SJCRH30 (cell line): ENCODE measurements around the gene ANKRD22. TPM values are rescaled to one million over a fixed set of nuclear protein-coding genes. Genes with fewer than 3 reads are reported as not detected.

Experiments used
- DNase-seq, 2 experiments: peaks; one replicate each; pipeline ENCODE4 v3.0.0-alpha.2; 2015 to 2020
- H3K27ac ChIP-seq: fragments of 250-450 bp; sonication (Bioruptor Pico); 2 replicates; pipeline ENCODE4 v1.5.1; 2020; ENCODE audit warnings: mild to moderate bottlenecking, moderate library complexity
- H3K27me3 ChIP-seq: fragments of 250-450 bp; sonication (Bioruptor Pico); 2 replicates; pipeline ENCODE4 v1.5.1; 2020; ENCODE audit warnings: mild to moderate bottlenecking, moderate library complexity
- H3K36me3 ChIP-seq: fragments of 250-450 bp; sonication (Bioruptor Pico); 2 replicates; pipeline ENCODE4 v1.5.1; 2020; ENCODE audit warnings: mild to moderate bottlenecking, moderate library complexity
- H3K4me1 ChIP-seq: fragments of 250-450 bp; sonication (Bioruptor Pico); 2 replicates; pipeline ENCODE4 v1.5.1; 2020; ENCODE audit warnings: mild to moderate bottlenecking, moderate library complexity
- H3K4me3 ChIP-seq: fragments of 250-450 bp; sonication (Bioruptor Pico); 2 replicates; pipeline ENCODE4 v1.5.1; 2020; ENCODE audit warnings: mild to moderate bottlenecking, moderate library complexity
- H3K9me3 ChIP-seq: fragments of 250-450 bp; sonication (Bioruptor Pico); replicated peaks from 2 replicates; pipeline ENCODE4 v1.5.1; 2020; ENCODE audit warnings: mild to moderate bottlenecking, moderate library complexity
- total RNA-seq: library from RNA; depleted of rRNA; stranded (reverse); fragments of >200 nt; shearing (Covaris generic); gene quantifications from 2 replicates; pipeline ENCODE4 v1.2.3, GENCODE V29; 2014; rRNA removed

ANKRD22 gene
- not detected in 2 replicates for total RNA-seq

- no peak within 1 kb of the TSS for H3K27ac ChIP-seq
- H3K4me1 ChIP-seq, result no peaks in the 10 kb centered on the region
- no peaks in the 10 kb centered on the region for H3K27me3 ChIP-seq
- no peak within 1 kb of the TSS for H3K4me3 ChIP-seq
- H3K36me3 ChIP-seq, result no peaks in the 10 kb centered on the region
- no peaks in the 10 kb centered on the region for H3K9me3 ChIP-seq
- peak; percentile 2 to 29 for DNase-seq
These were observed at the start of gene ANKRD22 for GRCh38 chr10:88851706-88852105. Gene ANKRD22 (minus strand): TSS chr10:88851844. CDS start chr10:88851607, 237 bp downstream.

DNA sequence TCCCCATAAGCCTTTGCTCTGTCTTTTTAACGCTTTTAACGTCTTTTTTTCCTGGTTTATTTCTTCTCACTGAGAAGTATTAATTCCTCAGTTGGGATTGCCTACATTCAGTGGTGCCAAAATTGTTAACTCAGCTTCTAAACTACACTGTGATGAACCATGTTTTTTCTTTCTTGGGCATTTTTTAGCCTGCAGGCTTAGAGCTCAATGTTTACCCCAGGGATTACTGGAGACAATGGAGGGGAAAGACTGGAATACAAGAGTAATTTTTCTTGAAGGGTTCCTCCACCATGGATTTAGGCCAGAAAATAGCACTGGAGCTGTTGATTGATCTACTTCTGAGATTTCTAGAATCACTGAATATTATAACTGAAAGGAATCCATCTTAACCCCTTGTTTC is 48.2 kb upstream of the ANKRD22 start:
- Histone ChIP-seq H3K9me3 (no peaks in the 10 kb centered on the region), H3K4me3 (no peak overlapping the region), H3K4me1 (no peaks in the 10 kb centered on the region), H3K27me3 (no peaks in the 10 kb centered on the region), H3K36me3 (no peaks in the 10 kb centered on the region), H3K27ac (no peak overlapping the region)
- DNase-seq, result no peak

DNA sequence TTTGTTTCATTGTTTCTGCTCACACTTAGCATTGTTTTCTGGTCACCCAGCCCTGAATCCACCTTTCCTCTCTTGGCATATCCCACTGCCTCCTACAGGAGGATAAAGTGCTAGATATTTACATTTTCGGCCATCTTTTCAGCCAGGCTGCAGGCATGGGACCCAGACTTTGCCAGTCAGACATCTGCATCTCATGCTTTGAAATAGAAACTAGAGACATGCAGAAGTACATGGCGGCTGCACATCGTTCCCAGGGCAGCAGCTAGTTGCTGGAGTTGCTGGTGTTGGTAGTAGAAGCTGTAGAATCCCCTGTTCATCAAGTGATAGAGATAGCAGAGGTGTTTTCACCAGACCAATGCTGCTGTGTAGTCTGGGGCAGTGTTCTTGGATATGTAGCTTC is 47.1 kb upstream of the ANKRD22 start:
- H3K4me3 ChIP-seq, result no peak overlapping the region
- no peaks in the 10 kb centered on the region for H3K27me3 ChIP-seq
- no peaks in the 10 kb centered on the region for H3K4me1 ChIP-seq
- no peak overlapping the region for H3K27ac ChIP-seq
- no peak for DNase-seq
- no peaks in the 10 kb centered on the region for H3K36me3 ChIP-seq
- no peaks in the 10 kb centered on the region for H3K9me3 ChIP-seq

DNA sequence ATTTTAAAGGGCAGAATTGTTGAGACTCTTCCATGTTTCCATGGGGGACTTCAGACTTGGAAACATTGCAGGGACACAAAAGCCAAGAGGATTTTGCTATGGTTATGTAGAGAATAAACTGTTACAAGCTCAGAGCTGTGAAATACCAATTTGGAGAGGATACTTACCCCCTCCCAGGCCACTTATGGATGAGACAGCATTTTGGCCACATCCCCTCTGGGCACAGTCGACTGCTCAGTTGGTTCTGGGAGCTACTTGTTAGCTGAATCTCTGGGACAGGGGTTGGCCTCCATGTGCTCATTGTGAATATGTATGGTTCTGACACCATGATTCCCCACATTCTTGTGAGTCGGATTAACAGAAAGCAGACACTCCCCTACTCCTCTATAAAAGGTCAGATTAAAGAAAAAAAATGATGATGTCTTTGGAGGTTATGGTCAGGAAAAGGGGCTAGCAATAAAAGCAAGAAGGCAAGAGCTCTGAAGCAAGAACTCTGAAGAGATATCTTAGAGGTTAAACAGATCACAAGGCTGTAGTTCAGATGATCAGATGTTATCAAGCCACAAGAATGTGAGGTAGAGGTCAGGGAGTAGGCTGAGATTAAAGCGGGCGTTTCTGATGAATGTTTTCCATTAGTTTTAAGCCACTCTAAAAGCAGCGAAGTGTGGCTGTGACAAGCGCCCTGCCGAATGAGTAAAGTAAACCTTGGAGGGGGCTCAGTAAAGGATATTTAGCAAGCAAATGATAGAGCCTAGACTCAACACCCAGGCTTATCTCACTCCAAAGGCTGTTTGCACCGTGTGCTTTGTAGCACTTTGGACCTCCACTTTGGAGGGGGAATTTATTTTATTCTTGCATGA is 45.6 kb upstream of the ANKRD22 start:
- Histone ChIP-seq H3K4me3 (no peak overlapping the region), H3K9me3 (no peaks in the 10 kb centered on the region), H3K27ac (no peak overlapping the region), H3K36me3 (no peaks in the 10 kb centered on the region), H3K27me3 (no peaks in the 10 kb centered on the region), H3K4me1 (no peaks in the 10 kb centered on the region)
- DNase-seq, result no peak

DNA sequence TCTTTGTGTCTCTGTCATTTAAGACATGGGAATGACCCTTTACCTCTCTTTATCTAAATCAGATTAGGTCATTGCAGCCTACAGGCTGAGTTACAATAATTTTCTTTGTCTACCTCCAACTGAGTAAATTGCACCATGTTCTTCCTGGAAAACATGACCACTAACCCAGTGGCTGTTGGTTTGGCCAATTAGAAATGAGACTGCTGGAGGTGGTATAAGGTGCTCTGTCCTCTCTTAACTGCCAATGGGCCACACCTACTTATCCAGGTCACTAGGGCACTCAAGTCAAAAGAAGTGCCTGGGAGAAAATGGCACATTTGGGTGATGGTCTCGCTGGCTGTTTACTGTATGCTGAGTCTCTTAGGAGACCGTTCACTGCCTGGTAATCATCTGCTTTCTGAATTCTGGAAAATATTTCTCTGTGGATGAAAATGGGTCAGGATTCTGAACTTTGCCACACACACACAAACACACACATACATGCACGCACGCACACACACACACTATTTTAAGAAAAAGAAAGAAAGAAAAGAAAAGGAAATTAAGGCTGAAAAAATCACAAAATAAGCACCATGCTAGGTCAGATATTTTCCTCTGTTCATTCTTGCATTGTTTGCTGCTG is 44.8 kb upstream of the ANKRD22 start:
- Histone ChIP-seq H3K36me3 (no peaks in the 10 kb centered on the region), H3K27ac (no peak overlapping the region), H3K27me3 (no peaks in the 10 kb centered on the region), H3K9me3 (no peaks in the 10 kb centered on the region), H3K4me1 (no peaks in the 10 kb centered on the region), H3K4me3 (no peak overlapping the region)
- DNase-seq, result no peak

DNA sequence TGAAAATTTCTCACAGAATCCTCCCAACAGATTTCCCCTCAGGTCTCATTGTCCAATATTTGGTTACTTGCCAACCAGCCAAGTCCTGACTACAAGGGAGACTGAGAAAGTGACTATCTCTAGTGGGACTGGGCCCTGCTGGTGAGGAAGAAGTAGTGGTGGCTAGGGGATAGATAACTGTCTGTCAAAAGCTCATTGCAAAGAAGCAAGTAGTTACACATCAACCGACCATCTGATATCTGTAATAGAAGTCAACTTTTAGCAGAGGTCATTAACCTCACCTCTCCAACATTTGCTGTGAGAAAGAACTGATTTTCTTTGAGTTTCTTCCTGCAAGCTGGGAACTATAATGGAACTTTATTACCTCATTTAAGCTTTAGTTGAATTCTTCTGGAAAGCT is 43.6 kb upstream of the ANKRD22 start:
- Histone ChIP-seq H3K4me3 (no peak overlapping the region), H3K27ac (no peak overlapping the region), H3K9me3 (no peaks in the 10 kb centered on the region), H3K36me3 (no peaks in the 10 kb centered on the region), H3K27me3 (no peaks in the 10 kb centered on the region), H3K4me1 (no peaks in the 10 kb centered on the region)
- no peak for DNase-seq

- Histone ChIP-seq H3K4me3 (no peak overlapping the region), H3K27ac (no peak overlapping the region), H3K27me3 (no peaks in the 10 kb centered on the region), H3K9me3 (no peaks in the 10 kb centered on the region), H3K36me3 (no peaks in the 10 kb centered on the region), H3K4me1 (no peaks in the 10 kb centered on the region)
- no peak for DNase-seq
These were observed 42.0 kb upstream of the ANKRD22 start for GRCh38 chr10:88893611-88894010.

GRCh38 chr10:88892222-88892967 is 40.8 kb upstream of the ANKRD22 start:
- no peaks in the 10 kb centered on the region for H3K9me3 ChIP-seq
- no peaks in the 10 kb centered on the region for H3K4me1 ChIP-seq
- no peaks in the 10 kb centered on the region for H3K27me3 ChIP-seq
- no peak overlapping the region for H3K4me3 ChIP-seq
- H3K36me3 ChIP-seq, result no peaks in the 10 kb centered on the region
- no peak for DNase-seq
- H3K27ac ChIP-seq, result no peak overlapping the region

GRCh38 chr10:88890681-88891381 is 39.2 kb upstream of the ANKRD22 start:
- Histone ChIP-seq H3K36me3 (no peaks in the 10 kb centered on the region), H3K9me3 (no peaks in the 10 kb centered on the region), H3K27me3 (no peaks in the 10 kb centered on the region), H3K4me3 (no peak overlapping the region), H3K4me1 (no peaks in the 10 kb centered on the region), H3K27ac (no peak overlapping the region)
- no peak for DNase-seq

DNA sequence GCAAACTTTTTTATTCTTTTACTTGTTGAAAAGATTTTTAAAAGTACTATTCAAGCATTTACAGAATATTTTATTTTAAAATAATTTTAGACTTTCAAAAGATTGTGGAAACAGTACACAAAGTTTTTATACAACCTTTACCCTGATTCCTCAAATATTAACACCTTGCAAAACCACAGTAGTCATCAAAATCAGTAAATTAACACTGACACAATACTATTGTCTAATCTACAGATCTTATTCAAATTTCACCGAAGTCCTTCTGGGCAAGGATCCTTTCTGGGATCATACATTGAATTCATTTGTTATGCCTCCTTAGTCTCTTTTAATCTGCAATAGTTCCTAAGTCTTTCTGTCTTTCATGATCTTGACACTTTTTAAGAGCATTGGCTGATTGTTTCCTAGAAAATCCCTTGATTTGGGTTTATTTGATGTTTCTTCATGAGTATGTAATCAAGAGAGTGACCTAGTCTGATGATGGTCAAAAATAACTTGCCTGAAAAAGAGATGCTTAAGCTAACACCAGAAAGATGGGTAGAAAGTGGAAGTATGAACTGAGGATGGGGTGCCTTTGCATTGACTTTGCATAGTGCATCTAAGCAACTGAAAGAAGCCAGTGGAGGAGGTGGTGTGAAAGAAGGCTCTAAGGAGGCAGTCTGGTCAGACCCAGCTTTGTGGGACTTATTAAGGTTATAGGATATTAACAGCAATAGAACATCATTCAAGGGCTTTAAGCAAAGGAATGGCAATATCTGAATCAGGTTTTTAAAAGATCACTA is 38.1 kb upstream of the ANKRD22 start:
- Histone ChIP-seq H3K27me3 (no peaks in the 10 kb centered on the region), H3K9me3 (no peaks in the 10 kb centered on the region), H3K27ac (no peak overlapping the region), H3K4me1 (no peaks in the 10 kb centered on the region), H3K36me3 (no peaks in the 10 kb centered on the region), H3K4me3 (no peak overlapping the region)
- DNase-seq, result no peak

- H3K4me3 ChIP-seq, result no peak overlapping the region
- H3K27me3 ChIP-seq, result no peaks in the 10 kb centered on the region
- no peak for DNase-seq
- H3K9me3 ChIP-seq, result no peaks in the 10 kb centered on the region
- no peak overlapping the region for H3K27ac ChIP-seq
- no peaks in the 10 kb centered on the region for H3K4me1 ChIP-seq
- H3K36me3 ChIP-seq, result no peaks in the 10 kb centered on the region
These were observed 37.3 kb upstream of the ANKRD22 start for GRCh38 chr10:88888810-88889445.

DNA sequence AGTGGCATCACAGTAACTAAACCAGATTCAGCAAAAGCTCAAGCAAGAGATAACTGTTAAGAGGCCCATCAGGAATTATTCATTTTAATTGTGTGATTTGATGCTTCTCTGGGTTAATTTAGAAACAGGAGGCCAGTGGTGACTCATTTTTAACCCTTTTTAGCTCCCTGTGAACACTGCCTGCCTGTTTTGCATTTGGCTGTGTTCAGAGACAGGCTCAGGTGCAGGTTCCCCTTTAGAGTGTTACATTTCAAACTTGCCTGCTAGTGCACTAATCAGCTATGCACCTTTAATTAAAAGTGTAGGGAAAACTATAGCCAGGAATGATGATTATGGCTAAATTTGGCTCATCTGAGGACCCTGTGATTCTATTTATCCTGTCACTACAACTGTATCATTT is 34.9 kb upstream of the ANKRD22 start:
- H3K4me1 ChIP-seq, result no peaks in the 10 kb centered on the region
- H3K27ac ChIP-seq, result no peak overlapping the region

DNA sequence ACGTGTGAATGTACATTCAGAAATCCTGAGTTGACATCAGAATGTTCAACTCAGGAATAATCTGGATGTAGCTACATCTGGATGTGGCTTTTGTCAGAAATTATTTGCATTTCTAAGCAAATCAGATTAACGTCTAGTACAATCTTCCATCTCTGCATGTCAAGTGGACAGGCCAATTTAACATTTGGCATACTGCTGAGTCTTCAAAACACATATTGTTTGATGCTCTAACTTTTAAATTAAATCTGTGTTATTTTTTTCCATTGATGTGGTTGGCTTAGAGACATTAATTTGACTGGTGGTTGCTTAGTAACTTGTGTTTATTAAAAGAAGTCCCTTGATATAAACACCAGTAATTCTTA is 31.8 kb upstream of the ANKRD22 start:
- Histone ChIP-seq H3K4me3 (no peak overlapping the region), H3K9me3 (no peaks in the 10 kb centered on the region), H3K36me3 (no peaks in the 10 kb centered on the region), H3K27me3 (peaks cover 3% of the 10 kb centered on the region; the same call in 1 of the 2 replicates), H3K4me1 (peaks cover 3% of the 10 kb centered on the region; the same call in 1 of the 2 replicates), H3K27ac (no peak overlapping the region)
- DNase-seq, result no peak

More for the DNA sequence above, 34.9 kb upstream of the ANKRD22 start:
- Histone ChIP-seq H3K4me3 (no peak overlapping the region), H3K36me3 (no peaks in the 10 kb centered on the region), H3K9me3 (no peaks in the 10 kb centered on the region), H3K27me3 (no peaks in the 10 kb centered on the region)
- DNase-seq, result no peak
